GM18519 (cell line): Measurements from ENCODE around the gene GAK.

Experiments
- ATAC-seq: cut with Tn5 transposase; IDR thresholded peaks from one replicate; pipeline ENCODE4 v1.9.1; 2021; ENCODE audit warnings: mild to moderate bottlenecking, moderate library complexity; ENCODE audit not compliant: unreplicated experiment, low FRiP score

GAK gene

DNA sequence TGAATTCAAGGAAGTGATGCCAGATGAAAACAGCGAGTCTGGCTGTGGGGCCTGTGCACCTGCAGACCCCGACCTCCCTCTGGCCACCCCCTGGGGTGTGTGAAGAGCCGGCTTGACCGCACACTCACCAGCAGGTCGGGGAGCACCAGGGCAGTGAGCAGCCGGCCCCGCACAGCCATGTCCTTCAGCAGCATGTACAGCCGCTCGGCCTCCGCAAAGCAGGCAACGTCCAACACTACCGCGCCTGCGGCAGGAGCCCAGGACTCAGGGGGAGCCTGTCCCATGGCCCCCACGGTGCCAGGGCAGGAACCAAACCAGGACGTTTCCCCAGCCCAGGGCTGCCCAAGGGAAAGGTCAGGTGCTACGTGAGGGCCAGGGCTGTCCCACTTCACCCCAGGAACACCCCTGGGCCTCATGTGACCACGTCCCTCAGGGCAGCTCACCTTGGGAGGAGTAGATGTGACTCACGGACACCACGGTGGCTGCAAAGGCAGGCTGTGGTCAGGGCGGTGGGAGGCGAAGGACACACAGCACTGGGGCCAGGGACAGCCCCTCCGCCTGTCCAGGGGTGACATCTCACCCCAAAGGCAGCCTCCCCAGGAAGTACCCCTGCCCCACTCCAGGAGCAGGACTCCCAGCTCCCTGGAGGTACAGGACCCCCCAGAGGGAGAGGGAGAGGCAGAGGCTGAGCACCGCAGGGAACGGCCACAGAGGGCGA is 33.1 kb upstream of the GAK start:
- ATAC-seq, result no peak

DNA sequence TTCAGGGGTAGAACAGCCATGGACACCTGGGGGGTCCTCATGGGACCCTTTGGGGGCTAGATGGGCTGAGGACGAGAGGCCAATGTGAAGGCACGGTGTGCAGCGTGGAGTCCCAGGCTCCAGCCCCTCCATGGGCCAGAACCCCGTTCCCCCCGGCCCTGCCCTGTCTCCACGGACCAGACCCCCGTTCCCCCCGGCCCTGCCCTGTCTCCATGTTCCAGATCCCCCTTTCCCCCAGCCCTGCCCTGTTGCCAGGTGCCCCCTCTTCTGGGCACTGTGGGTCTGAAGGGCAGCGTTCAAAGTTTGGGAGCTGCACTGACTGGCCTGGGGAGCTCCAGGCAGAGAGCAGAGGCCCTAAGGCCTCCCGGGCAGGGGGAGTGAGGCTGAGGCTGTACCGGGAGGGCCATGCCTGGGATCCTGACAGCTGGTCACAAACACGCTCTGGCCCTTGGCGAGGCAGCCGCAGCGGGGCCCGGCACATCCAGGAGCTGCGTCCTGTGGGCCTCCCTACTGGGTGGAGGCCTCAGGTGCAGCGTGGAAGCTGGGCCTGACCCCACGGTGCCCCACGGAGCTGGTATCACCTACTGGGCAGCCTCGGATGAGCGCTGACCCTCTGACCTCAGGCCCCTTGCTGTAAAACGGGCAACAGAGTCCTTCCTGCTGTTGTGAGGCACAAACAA is 32.4 kb upstream of the GAK start:
- no peak for ATAC-seq

DNA sequence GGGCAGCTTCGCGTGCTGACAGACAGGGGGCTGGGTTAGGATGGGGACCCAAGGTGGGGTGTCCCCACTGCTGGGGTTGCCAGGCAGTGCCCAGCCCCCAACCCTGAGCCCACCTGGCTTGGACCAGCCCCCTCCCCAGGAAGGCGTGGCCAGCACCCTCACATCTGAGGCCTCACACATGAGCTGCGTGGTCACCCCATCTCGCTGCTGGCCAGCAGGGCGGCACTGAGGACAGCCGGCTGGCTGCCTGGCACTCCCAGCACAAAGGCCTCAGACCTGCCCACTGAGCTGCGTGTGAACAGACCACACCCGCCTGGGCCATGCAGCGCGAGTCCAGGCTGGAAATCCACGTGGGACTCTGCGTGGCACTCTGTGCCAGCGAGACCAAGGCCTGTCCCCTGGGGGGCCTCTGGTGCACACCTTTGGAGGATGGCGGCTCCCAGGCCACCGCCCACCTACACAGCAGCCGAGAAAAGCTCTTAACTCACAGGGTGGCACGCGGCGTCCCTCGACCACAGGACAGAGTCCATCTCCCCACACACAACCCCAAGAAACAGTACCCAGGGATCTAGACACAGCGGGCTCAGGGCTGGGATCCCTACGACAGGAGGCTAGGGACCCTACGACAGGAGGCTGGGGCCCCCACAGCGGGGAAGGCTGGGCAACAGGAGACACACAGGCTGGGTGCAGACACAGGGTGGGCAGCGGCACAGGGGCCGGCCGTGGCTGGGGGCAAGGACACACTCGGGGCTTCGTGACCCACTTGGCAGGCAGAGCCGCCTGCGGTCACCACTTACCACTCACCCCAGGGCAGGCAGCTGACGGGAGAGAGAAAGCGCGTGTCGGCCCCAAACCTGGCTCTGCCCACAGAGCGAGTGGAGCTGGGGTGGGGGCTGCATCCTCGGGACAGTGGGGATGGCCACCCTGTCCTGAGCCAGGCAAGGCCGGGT is 31.4 kb upstream of the GAK start:
- ATAC-seq, result no peak

DNA sequence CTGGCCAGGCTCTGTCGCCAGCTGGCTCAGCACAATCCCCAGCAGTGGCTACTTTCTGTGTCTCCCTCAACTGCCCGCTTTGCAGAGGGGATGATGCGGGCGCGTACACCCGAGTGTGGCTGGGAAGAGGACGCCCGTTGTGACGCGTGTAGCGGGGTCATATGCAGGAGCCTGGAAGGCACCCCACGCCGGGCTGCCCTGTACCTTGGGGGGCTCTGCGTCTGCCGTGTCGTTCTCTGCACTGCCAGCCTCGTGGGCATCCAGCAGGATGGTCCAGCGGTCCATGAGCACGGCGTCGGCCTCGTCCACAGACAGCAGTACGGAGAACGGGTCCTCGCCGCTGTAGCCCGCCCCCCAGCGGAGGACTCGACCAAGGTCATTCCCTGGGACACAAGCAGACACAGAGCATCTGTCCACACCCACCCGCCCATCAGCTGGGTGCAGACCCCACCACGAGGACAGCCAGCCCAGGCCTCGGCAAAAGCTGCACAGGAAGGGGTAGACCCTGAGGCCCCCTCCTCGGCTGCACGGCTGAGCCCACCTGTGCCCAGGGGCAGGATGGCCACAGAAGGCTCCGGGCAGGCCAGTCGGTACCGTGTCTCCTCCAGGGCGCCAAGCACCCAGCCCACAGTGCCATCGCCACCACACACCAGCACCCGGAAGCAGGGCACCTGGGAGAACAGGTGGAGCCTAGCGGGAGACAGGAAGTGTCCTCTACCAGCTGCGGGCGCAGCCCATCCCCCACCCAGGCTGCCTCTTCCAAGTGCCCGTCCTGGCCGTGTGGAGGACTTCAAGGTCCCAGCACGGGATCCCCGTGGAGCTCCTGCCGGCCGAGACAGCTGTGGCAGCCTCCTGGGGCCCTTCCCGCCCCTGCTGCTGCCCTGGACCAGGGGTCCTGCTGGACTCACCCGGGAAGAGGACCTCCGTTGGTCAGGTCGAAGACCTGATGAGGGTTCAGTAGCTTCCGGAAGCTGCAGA is 30.4 kb upstream of the GAK start:
- ATAC-seq, result no peak

DNA sequence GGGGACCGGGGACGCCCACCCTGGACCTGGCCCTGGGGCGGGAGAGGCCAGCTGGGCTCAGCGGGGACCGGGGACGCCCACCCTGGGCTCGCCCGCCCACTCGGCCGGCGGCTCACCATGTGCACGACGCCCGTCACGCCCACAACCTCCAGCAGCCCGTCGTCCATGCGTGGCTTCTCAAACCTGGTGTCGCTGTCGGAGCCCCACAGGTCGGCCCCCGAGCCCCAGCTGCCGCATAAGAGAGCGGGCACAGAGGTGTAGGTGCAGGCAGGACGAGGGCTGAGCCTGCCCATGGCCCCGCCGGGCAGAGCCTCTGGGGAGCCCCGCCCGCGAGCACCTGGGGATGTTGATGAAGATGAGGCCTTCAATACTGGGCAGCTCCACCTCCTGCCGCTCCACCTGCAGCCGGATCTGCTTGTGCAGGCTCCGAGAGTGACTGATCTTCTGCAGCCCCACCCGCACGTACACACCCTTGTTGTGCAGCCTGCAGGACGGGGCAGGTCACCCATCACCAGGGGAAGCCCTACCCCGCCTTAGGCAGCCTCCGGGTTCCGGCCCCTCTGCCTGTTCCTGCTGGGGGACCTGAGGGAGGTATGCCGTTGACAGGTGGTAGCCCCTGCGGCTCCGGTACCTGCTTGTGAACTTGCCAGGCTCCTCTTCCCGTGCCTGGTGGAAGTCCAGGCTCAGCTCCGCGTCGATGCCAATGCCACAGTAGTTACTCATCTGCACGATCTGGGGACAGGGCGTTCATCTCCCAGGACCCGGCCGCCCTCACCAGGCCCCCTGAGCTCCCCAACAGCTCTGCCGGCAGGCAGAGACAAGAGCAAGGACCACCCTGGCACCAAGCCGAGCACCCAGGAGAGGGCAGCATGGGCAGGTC is 29.5 kb upstream of the GAK start:
- ATAC-seq, result no peak

DNA sequence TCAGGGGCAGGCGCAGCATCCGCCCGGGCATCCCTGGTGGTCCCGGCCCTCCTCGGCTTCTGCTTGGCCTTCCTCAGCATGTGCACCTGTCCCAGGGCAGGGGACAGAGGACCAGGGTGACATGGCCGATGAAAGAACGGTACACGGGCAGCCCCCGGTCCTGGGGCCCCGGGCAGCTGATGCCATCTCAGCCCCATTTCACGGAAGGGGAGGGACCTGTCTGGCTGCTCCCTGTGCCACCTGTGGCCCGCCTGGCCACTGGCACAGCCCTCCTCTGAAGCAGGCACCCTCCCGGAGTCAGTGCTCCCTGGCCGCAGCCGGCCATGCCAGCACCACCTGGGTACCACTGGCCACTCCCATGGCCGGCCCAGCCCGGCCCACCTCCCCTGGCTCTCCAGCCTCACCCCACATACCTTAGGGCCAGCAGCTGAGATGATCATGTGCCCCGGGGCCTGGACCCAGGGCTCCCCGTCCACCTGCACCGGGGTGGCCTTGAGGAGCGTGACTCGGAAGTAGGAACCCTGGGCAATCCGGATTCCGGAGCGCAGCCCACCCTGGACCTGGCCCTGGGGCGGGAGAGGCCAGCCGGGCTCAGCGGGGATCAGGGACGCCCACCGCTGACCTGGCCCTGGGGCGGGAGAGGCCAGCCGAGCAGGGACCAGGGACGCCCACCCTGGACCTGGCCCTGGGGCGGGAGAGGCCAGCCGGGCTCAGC is 28.7 kb upstream of the GAK start:
- no peak for ATAC-seq

DNA sequence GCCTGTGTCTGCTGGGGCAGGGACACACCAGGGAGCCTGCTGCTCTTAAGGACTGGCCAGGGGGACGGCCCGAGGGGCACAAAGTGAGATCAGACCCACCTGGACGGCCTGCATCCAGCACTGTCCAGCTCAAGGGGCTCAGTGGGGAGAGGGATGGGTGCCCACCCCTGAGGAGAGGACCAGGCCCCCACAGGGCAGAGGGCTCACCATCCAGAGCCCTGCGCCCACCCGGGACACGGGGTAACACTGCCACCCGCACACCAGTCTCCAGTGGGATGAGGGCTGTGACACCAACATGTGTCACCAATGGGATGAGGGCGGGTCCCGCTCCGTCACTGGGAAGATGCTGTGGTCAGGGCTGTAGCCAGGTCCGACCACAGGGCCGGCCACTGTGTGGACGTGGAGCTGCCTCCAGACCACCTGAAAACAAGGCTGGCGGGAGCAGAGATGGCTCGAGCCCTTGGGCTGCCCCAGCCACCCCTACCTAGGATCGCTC is 28.1 kb upstream of the GAK start:
- no peak for ATAC-seq

DNA sequence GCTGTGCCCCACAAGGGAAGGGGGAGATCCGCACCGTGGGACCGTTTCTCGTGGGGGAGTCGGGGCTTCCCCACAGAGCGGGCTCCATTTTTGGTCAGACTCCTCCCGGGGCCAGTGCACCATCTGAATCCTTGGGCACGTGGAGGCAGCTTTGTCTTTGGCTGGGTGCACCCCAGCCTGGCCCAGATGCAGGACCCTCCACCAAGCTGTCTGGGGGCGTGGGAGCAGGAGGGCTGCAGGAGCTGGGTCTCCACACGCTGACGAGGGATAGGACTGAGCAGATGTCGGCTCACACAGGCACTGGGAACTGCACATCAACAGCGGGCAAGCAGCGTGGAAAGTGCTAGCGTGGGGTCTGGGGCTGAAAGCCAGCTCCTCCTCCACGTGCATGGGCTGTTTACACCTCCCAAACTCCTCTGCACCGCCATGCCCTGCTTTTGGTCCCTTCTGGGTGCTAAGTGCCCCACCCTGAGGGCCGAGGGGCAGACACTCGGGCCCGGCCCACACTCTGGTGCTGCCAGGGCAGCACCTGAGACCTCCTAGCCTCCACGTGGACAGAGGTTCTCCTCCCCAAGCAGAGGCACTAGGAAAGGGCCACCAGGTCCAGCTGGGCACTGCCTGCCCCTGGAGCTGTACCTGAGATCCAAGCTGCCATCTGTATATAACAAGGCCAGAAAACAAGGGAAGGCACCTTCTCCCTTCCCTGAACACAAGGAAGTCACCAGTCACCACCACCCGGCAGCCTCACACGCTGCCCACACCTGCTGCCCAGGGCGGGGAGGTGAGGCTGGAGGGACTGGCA is 27.4 kb upstream of the GAK start:
- no peak for ATAC-seq

DNA sequence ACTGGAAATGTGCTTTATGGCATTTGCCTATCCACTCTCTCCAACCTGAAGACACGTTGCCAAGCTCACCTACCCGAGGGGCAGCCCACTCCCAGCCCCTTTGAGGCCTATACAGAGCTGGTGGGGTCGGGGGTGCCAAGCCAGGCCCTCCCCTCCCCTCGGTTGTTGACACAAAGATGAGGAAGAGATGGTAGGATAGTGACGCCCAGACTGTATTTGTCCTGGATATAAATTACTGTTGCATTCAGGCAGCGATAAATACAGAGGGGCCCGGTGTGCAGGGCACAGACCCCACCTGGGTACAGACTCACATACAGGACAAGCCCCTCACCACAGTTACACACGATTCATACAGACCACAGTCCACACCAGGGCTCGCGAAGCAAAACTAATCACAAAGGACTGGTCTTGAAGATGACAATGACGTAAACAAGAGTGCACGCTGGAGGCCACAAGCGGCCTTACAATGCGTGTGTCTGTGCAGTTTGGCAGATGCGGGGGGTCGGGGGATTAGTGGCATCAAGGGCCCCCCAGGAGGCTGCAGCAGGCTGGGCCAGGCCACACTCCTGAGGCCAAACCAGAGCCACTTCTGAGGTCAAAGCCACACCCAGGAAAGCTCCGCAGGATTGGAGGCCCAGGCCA is 26.7 kb upstream of the GAK start:
- ATAC-seq, result no peak

DNA sequence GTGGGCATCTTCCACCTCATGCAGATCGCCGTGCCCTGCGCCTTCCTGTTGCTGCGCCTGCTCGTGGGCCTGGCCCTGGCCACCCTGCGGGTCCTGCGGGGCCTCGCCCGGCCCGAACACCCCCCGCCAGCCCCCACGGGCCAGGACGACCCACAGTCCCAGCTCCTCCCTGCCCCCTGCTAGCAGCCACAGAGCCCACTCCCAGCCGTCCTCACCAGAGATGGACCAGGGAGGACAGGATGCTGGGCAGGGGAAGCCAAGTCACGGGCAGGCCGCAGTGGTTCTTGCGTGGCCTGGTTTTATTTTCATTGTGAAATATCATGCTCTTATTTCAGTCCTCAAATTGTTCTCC is 26.2 kb upstream of the GAK start:
- no peak for ATAC-seq

DNA sequence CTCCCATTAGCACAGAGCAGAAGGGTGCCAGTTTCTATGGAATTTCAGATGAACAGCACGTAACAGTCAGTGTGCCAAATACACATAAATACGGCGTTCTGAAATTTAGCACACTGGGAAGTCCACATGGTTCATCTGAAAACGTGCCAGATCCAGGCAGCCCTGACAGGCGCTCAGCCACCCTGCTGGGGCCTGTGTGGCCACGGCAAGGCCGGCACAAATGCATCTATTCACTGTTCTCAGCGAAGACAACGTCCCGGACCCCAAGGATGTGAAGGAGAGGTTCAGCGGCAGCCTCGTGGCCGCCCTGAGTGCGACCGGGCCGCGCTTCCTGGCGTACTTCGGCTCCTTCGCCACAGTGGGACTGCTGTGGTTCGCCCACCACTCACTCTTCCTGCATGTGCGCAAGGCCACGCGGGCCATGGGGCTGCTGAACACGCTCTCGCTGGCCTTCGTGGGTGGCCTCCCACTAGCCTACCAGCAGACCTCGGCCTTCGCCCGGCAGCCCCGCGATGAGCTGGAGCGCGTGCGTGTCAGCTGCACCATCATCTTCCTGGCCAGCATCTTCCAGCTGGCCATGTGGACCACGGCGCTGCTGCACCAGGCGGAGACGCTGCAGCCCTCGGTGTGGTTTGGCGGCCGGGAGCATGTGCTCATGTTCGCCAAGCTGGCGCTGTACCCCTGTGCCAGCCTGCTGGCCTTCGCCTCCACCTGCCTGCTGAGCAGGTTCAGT is 25.6 kb upstream of the GAK start:
- no peak for ATAC-seq

DNA sequence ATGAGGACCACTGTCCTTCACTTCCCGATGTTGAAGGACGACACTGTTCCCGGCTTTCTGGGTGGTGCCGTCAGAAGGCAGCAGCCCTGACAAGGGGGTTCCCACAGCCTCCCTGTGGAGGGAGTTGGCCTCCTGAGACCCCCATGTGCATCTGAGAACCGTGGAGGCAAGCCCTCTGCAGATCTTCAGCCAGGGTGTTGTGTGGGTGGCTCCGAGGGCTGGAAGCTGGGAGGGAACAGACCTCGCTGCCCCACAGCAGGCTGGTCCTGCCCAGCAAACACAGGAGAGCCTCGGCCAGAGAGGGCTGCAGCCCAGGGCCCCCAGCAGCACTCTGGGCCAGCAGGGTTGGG is 25.1 kb upstream of the GAK start:
- ATAC-seq, result no peak

DNA sequence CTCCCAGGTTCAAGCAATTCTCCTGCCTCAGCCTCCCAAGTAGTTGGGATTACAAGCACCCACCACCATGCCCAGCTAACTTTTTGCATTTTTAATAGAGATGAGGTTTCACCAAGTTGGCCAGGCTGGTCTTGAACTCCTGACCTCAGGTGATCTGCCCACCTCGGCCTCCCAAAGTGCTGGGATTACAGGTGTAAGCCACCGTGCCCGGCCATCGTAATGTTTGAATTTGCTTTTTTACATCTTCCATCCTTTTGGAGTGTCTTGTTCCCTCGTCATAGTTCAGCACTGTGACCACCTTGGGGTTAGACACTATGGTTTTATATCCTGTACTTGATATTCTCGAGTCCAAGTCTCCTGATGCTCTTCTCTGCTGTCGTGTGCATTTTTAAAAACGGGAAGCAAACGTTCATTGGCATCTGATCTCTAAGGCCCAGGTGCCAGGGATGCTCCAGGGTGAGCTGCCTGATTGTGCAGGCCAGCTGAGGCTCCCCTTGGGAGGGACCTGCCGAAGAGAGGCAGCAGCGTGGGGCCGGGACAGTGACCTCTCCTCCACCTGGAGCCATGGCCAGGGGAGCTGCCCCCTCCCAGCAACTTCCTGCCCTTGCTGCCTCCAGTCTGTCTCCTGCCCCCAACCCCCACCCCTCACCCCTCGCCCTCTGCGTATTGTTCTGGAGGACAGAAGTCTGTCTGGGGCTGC is 24.6 kb upstream of the GAK start:
- no peak for ATAC-seq

DNA sequence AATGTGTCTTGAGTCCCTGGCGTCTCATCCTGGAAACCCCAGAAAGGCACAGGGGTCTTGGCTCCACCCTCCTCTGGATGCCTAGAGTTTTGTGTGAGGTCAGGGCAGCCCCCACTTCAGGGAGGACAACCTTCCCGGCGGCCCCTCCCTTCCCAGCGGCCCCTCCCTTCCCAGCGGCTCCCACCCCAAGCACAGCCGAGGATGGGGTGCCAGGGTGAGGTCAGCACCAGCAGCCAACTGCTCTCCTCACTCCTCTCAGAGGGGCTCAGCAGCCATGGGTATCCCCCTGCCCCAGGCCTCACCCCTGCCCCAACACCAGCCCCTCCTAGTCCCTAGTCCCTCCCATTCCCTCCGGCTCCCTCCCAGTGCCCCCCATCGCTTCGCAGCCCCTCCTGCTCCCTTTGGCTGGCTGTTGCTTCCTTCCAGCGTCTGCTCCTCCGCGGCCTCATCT is 23.8 kb upstream of the GAK start:
- ATAC-seq, result no peak

DNA sequence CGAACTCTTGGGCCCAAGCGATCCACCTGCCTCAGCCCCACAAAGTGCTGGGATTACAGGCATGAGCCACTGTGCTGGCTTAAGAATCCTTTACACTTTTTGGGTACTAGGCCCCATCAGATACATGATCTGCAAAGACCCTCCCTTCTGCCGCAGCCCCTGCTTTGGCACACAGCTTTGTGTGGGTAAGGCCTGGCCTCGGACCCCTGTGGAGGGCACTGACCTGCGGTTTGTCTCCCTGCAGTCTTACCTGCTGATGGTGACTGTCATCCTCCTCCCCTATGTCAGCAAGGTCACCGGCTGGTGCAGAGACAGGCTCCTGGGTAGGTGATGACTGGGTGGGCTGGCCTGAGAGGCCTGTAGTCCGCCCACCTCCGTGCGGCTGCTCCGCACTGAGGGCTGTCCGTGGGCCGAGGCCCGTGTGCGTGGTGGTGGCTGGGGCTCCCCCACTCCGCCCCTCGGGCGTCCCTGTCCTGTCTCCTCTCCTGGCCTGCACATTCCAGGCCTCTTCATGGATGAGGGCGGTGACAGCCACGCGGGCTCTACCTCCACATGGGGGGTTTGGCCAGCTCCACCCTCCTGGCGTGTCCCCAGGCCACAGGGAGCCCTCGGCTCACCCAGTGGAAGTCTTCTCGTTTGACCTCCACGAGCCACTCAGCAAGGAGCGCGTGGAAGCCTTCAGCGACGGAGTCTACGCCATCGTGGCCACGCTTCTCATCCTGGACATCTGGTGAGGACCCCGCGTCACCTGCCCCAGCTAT is 23.2 kb upstream of the GAK start:
- no peak for ATAC-seq
